Measurements from ENCODE around the gene AHSA1. TPM values are rescaled to one million over a fixed set of nuclear protein-coding genes. Genes with fewer than 3 reads are reported as not detected.

The AHSA1 gene
- total and polyA plus RNA-seq, 2 experiments from 2014 or later, result 177 to 213 TPM

DNA sequence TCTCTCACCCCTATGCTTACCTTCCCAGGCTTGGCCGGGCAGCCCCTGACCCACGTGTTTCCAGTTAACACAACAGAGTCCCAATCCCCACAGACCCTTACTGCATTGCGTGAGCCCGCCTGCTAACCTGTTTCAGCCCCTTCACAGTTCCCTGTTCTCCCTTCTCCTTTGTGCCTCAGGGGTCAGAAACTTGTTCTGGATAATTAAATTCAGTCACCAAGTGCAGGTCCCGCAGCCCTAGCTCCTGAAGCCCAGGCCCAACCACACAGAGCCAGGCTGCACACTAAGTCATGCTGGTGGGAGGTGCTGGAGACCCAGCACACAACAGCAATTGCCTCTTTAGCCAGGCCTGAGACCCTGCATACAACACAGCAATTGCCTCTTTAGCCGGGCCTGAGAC, 31.1 kb downstream of the AHSA1 start:
- no peak for DNase-seq (ENCODE audit: low spot score)
- Histone ChIP-seq H3K4me3 (no peak overlapping the region), H3K27ac (ENCODE audit: low read depth) (no peak overlapping the region), H3K9me2 (ENCODE audit: insufficient read depth) (no peaks in the 10 kb centered on the region), H3F3A (replicated peaks; ENCODE audit: low read depth) (no peaks in the 10 kb centered on the region), H3K79me2 (replicated peaks; ENCODE audit: insufficient read depth) (no peaks in the 10 kb centered on the region), H3K4me2 (no peak overlapping the region), H3K4me1 (ENCODE audit: insufficient read depth) (no peaks in the 10 kb centered on the region), H4K20me1 (replicated peaks; ENCODE audit: insufficient read depth) (no peaks in the 10 kb centered on the region), H2AFZ (no peak overlapping the region), H3K27me3 (ENCODE audit: insufficient read depth) (no peaks in the 10 kb centered on the region), H3K36me3 (ENCODE audit: insufficient read depth) (no peaks in the 10 kb centered on the region)
- ATAC-seq, result no peak
- Mint-ChIP-seq H3K27ac (no peak overlapping the region), H3K9me3 (no peaks in the 10 kb centered on the region; the same call in 2 of the 3 replicates), H3K36me3 (ENCODE audit: low read depth) (no peaks in the 10 kb centered on the region), H3K27me3 (ENCODE audit: insufficient read depth, low read depth, poor library complexity) (peaks cover 6% of the 10 kb centered on the region), H3K4me1 (no peaks in the 10 kb centered on the region), H3K4me3 (no peak overlapping the region)
- no peak for TF ChIP-seq STAT1 (IDR thresholded peaks at IDR 0.05; ENCODE audit: unreplicated experiment)
- TF ChIP-seq ZNF114 (CRISPR knock-in tag; IDR thresholded peaks at IDR 0.05), result no peak

DNA sequence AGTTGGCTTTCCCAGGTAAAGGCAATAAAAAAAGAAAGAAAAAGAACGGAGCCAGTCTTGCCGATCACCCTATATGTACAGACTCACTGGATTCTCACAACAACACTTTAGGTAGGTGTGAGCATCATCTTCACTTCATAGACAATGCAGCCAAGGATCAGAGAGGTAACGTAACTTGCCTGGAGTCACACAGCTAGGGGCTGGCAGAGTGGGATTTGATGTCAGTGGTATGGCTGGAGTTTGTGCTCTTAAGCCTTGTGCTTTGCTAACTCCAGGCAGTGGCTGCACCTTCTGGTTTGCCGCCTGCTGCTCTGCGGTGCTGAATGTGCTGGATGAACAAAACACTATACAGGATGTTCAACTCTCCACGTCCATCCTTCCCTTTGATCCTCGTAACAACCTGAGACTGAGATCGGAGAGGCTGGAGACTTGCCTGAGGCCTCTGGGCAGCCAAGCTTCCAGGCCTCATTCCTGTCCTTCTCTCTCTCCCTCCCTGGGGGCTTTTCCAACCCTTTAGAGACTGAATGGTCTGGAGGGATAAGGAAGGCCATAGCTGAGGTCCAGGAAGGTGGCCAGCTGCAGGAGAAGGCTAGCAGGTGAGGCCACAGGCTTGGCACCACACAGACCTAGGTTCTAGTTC, 32.6 kb downstream of the AHSA1 start:
- Histone ChIP-seq H3F3A (replicated peaks; ENCODE audit: low read depth) (no peaks in the 10 kb centered on the region), H3K4me1 (ENCODE audit: insufficient read depth) (no peaks in the 10 kb centered on the region), H2AFZ (no peak overlapping the region), H3K9me2 (ENCODE audit: insufficient read depth) (no peaks in the 10 kb centered on the region), H3K4me3 (no peak overlapping the region), H3K79me2 (replicated peaks; ENCODE audit: insufficient read depth) (no peaks in the 10 kb centered on the region), H3K27ac (ENCODE audit: low read depth) (no peak overlapping the region), H3K4me2 (no peak overlapping the region), H3K36me3 (ENCODE audit: insufficient read depth) (no peaks in the 10 kb centered on the region; the same call in 1 of the 2 replicates), H4K20me1 (replicated peaks; ENCODE audit: insufficient read depth) (no peaks in the 10 kb centered on the region), H3K27me3 (ENCODE audit: insufficient read depth) (no peaks in the 10 kb centered on the region)
- Mint-ChIP-seq H3K9me3 (no peaks in the 10 kb centered on the region; the same call in 2 of the 3 replicates), H3K4me3 (no peak overlapping the region), H3K27me3 (ENCODE audit: insufficient read depth, low read depth, poor library complexity) (peaks cover 8% of the 10 kb centered on the region), H3K36me3 (ENCODE audit: low read depth) (no peaks in the 10 kb centered on the region), H3K4me1 (no peaks in the 10 kb centered on the region), H3K27ac (no peak overlapping the region)
- DNase-seq (ENCODE audit: low spot score), result no peak
- ATAC-seq, result no peak
- TF ChIP-seq ZNF114 (CRISPR knock-in tag; IDR thresholded peaks at IDR 0.05) (no peak), JUNB (IDR thresholded peaks at IDR 0.05; ENCODE audit: unreplicated experiment) (no peak), ETS1 (IDR thresholded peaks at IDR 0.05) (no peak), EZH2 (IDR thresholded peaks at IDR 0.05; ENCODE audit: low read depth, unreplicated experiment) (no peak), STAT1 (IDR thresholded peaks at IDR 0.05; ENCODE audit: unreplicated experiment) (no peak), CREB1 (CRISPR knock-in tag; IDR thresholded peaks at IDR 0.05; ENCODE audit: low read depth) (no peak), POLR2AphosphoS5 (IDR thresholded peaks at IDR 0.05; ENCODE audit: low read depth) (no peak)
- TF ChIP-seq, protein P1, sequence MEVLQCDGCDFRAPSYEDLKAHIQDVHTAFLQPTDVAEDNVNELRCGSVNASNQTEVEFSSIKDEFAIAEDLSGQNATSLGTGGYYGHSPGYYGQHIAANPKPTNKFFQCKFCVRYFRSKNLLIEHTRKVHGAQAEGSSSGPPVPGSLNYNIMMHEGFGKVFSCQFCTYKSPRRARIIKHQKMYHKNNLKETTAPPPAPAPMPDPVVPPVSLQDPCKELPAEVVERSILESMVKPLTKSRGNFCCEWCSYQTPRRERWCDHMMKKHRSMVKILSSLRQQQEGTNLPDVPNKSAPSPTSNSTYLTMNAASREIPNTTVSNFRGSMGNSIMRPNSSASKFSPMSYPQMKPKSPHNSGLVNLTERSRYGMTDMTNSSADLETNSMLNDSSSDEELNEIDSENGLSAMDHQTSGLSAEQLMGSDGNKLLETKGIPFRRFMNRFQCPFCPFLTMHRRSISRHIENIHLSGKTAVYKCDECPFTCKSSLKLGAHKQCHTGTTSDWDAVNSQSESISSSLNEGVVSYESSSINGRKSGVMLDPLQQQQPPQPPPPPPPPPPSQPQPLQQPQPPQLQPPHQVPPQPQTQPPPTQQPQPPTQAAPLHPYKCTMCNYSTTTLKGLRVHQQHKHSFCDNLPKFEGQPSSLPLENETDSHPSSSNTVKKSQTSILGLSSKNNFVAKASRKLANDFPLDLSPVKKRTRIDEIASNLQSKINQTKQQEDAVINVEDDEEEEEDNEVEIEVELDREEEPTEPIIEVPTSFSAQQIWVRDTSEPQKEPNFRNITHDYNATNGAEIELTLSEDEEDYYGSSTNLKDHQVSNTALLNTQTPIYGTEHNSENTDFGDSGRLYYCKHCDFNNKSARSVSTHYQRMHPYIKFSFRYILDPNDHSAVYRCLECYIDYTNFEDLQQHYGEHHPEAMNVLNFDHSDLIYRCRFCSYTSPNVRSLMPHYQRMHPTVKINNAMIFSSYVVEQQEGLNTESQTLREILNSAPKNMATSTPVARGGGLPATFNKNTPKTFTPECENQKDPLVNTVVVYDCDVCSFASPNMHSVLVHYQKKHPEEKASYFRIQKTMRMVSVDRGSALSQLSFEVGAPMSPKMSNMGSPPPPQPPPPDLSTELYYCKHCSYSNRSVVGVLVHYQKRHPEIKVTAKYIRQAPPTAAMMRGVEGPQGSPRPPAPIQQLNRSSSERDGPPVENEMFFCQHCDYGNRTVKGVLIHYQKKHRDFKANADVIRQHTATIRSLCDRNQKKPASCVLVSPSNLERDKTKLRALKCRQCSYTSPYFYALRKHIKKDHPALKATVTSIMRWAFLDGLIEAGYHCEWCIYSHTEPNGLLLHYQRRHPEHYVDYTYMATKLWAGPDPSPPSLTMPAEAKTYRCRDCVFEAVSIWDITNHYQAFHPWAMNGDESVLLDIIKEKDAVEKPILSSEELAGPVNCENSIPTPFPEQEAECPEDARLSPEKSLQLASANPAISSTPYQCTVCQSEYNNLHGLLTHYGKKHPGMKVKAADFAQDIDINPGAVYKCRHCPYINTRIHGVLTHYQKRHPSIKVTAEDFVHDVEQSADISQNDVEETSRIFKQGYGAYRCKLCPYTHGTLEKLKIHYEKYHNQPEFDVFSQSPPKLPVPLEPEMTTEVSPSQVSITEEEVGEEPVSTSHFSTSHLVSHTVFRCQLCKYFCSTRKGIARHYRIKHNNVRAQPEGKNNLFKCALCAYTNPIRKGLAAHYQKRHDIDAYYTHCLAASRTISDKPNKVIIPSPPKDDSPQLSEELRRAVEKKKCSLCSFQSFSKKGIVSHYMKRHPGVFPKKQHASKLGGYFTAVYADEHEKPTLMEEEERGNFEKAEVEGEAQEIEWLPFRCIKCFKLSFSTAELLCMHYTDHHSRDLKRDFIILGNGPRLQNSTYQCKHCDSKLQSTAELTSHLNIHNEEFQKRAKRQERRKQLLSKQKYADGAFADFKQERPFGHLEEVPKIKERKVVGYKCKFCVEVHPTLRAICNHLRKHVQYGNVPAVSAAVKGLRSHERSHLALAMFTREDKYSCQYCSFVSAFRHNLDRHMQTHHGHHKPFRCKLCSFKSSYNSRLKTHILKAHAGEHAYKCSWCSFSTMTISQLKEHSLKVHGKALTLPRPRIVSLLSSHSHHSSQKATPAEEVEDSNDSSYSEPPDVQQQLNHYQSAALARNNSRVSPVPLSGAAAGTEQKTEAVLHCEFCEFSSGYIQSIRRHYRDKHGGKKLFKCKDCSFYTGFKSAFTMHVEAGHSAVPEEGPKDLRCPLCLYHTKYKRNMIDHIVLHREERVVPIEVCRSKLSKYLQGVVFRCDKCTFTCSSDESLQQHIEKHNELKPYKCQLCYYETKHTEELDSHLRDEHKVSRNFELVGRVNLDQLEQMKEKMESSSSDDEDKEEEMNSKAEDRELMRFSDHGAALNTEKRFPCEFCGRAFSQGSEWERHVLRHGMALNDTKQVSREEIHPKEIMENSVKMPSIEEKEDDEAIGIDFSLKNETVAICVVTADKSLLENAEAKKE (CRISPR knock-in tag; IDR thresholded peaks at IDR 0.05), result no peak
- TF ChIP-seq, protein P2, sequence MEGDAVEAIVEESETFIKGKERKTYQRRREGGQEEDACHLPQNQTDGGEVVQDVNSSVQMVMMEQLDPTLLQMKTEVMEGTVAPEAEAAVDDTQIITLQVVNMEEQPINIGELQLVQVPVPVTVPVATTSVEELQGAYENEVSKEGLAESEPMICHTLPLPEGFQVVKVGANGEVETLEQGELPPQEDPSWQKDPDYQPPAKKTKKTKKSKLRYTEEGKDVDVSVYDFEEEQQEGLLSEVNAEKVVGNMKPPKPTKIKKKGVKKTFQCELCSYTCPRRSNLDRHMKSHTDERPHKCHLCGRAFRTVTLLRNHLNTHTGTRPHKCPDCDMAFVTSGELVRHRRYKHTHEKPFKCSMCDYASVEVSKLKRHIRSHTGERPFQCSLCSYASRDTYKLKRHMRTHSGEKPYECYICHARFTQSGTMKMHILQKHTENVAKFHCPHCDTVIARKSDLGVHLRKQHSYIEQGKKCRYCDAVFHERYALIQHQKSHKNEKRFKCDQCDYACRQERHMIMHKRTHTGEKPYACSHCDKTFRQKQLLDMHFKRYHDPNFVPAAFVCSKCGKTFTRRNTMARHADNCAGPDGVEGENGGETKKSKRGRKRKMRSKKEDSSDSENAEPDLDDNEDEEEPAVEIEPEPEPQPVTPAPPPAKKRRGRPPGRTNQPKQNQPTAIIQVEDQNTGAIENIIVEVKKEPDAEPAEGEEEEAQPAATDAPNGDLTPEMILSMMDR (conservative IDR thresholded peaks at IDR 0.05; ENCODE audit: low read depth in 2 of 2), result no peak
